NB4 (cell line): ENCODE results near the gene JAZF1.

Experiments
- DNase-seq: peaks from one replicate; pipeline ENCODE4 v3.0.0; 2010; ENCODE audit warnings: low read depth
- H3K4me3 ChIP-seq: one replicate; pipeline ENCODE4 v1.5.1; 2011; ENCODE audit warnings: mild to moderate bottlenecking, low read depth, low read length, moderate library complexity
- MAX ChIP-seq: IDR thresholded peaks from 2 replicates; pipeline ENCODE4 v1.6.1; 2011; ENCODE audit warnings: low read depth, low read length
- MYC ChIP-seq: IDR thresholded peaks from 2 replicates; pipeline ENCODE4 v1.6.1; 2011; ENCODE audit warnings: low read depth, low read length
- POLR2A ChIP-seq: IDR thresholded peaks from 2 replicates; pipeline ENCODE4 v1.6.1; 2011; ENCODE audit warnings: mild to moderate bottlenecking; ENCODE audit not compliant: insufficient read length; ENCODE audit errors: extremely low read depth
- TF ChIP-seq, protein P1 (sequence below): IDR thresholded peaks from one replicate; pipeline ENCODE4 v1.5.1; 2012; ENCODE audit warnings: low read depth, low read length

Gene JAZF1

DNA sequence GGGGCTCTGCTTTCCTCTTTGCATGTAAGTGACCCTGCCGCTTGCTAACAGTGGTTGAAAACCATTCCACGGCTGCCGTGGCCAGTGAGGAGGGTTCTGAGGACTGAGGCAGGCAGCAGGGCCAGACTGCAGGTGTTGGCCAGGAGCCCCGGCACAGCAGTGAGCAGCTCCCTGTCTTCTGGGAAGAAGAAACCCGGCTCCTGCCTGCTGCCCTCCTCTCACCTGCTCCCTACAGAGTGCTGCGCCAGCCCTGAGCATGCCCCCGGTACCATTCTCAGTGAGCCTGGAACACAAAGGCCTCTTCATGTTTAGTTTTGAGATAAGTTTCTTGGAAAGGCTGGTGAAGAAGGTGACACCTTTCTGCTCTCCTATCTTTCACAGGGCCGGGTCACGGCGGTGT lies 240.7 kb downstream of the JAZF1 start:
- no peak overlapping the region for H3K4me3 ChIP-seq
- DNase-seq = no peak
- TF ChIP-seq POLR2A (no peak), MAX (no peak), MYC (no peak)
- TF ChIP-seq, protein P1, sequence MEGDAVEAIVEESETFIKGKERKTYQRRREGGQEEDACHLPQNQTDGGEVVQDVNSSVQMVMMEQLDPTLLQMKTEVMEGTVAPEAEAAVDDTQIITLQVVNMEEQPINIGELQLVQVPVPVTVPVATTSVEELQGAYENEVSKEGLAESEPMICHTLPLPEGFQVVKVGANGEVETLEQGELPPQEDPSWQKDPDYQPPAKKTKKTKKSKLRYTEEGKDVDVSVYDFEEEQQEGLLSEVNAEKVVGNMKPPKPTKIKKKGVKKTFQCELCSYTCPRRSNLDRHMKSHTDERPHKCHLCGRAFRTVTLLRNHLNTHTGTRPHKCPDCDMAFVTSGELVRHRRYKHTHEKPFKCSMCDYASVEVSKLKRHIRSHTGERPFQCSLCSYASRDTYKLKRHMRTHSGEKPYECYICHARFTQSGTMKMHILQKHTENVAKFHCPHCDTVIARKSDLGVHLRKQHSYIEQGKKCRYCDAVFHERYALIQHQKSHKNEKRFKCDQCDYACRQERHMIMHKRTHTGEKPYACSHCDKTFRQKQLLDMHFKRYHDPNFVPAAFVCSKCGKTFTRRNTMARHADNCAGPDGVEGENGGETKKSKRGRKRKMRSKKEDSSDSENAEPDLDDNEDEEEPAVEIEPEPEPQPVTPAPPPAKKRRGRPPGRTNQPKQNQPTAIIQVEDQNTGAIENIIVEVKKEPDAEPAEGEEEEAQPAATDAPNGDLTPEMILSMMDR = no peak

DNA sequence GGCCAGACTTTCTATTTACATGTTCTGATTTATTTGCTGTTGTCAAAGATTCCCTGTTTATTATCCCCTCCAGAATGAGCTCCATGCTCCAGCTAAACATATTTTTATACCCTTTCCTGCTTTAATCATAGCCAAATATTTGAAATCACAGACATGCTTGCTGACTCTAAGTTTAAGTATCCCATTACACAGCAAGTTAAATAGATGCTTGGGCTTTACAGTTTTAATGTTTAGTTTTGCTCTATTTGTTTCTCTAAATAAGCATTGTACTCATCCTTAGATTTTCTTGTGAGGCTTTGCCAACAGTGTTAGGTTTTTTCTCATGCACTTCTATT lies 243.9 kb downstream of the JAZF1 start:
- TF ChIP-seq POLR2A (no peak), MYC (no peak), MAX (no peak)
- TF ChIP-seq, protein P1 = no peak
- no peak overlapping the region for H3K4me3 ChIP-seq
- DNase-seq = no peak

GRCh38 chr7:27936047-27936767 lies 244.4 kb downstream of the JAZF1 start:
- TF ChIP-seq POLR2A = no peak
- TF ChIP-seq, protein P1 = no peak
- no peak for TF ChIP-seq MAX
- TF ChIP-seq MYC = no peak
- no peak overlapping the region for H3K4me3 ChIP-seq
- DNase-seq = no peak

DNA sequence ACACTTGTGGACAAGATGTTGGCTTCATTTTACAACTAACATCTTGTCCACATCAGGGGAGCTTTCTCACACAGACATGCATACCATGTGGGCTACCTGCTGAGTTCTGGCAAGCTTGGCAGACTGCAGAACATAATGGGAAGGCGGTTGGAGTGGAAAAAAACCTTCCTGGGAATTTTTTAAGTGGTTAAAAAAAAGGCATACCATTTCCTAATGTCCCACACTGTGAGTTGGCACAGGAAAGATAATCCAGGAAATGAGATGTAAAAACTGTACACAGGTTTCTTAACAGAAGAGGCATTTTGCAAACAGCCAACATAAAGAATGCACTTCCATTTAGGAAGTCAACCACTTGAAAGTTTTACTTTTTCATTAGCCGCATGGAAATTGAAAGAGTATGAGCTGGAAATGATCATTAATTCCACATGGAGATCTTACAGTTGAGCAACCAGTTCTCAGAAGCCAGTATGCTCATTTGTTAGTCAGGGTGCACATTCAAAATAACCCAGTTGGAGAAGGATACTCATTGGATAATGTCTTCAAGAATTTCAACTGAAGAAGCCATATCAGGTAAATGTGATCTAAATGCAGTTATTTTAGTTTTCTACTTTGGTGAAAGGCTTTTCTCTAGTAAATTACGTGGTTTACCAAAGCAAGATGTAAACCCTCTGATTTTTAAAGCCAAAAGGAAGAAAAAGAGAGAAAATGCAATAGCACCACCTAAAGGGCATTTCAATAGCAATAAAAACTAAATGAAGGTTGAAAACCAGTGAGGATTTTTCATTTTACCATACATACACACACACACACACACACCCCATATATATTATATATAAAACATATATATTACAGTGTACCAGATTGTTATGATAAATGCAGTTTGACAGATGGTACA lies 246.7 kb downstream of the JAZF1 start:
- peak; percentile 42 for DNase-seq
- TF ChIP-seq MYC (no peak), POLR2A (no peak), MAX (no peak)
- TF ChIP-seq, protein P1 = peak; percentile 37
- no peak overlapping the region for H3K4me3 ChIP-seq

DNA sequence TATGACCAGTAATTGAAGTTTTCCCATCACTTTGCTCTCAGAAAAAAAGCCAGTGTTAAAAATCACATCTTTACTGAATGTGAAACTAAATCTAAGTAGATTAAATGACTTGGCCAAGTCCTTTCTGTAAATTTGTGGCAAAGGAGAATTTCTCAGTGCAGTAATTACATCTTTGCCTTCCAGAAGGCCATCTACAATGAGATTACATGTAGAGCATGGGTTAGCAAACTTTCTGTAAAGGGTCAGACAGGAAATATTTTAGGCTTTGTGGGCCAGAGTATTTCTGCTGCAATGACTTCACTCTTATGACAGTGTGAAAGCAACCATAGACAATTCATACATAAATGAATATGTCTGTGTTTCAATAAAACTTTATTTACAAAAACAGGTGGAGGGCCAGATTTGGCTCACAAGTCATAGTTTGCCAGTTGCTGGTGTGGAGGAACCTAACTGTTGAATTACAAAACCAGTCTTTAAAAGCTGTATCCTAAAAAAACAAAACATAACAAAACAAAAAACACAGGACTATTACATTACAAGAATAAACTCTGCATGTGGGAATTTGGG lies 249.6 kb downstream of the JAZF1 start:
- no peak for DNase-seq
- no peak overlapping the region for H3K4me3 ChIP-seq
- no peak for TF ChIP-seq MYC
- no peak for TF ChIP-seq MAX
- TF ChIP-seq, protein P1 = no peak
- TF ChIP-seq POLR2A = no peak
